GM19099 (cell line): ENCODE results near the gene VSIG10L.

Source experiments
- POLR2A ChIP-seq: IDR thresholded peaks from 3 replicates; pipeline ENCODE4 v1.6.1; 2011; ENCODE audit warnings: low read depth; ENCODE audit not compliant: insufficient read length; ENCODE audit errors: extremely low read depth

Gene VSIG10L

DNA sequence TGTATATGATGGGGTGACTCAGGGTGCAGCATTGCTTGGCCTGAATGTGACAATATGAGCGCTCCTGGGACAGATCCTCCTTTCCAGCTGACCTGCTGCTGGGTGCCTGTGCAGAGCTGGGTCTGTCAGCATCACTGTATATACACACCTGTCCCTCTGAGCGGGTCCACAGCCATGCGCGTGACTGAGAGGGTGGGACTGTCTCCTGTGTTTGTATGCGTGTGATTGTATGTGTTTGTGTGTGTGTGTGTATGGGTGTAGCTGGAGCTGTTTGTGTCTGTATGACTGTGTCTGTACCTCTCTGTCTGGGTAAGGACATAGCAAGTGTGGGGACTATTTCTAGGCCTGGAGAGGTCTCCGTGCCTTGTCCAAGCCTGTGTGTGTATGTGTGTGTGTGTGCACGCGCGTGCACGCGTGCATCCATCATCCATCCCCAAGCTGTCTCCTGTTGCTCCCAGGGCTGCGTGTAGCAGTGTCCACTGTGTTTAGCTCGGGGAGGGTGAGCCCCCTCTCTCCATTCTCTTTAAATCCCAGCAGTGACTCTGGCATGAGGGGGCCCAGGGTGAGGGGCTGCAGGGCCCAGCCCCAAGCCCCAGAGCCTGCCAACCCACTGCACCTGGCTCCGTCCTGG is 22.2 kb downstream of the VSIG10L start:
- no peak for TF ChIP-seq POLR2A

DNA sequence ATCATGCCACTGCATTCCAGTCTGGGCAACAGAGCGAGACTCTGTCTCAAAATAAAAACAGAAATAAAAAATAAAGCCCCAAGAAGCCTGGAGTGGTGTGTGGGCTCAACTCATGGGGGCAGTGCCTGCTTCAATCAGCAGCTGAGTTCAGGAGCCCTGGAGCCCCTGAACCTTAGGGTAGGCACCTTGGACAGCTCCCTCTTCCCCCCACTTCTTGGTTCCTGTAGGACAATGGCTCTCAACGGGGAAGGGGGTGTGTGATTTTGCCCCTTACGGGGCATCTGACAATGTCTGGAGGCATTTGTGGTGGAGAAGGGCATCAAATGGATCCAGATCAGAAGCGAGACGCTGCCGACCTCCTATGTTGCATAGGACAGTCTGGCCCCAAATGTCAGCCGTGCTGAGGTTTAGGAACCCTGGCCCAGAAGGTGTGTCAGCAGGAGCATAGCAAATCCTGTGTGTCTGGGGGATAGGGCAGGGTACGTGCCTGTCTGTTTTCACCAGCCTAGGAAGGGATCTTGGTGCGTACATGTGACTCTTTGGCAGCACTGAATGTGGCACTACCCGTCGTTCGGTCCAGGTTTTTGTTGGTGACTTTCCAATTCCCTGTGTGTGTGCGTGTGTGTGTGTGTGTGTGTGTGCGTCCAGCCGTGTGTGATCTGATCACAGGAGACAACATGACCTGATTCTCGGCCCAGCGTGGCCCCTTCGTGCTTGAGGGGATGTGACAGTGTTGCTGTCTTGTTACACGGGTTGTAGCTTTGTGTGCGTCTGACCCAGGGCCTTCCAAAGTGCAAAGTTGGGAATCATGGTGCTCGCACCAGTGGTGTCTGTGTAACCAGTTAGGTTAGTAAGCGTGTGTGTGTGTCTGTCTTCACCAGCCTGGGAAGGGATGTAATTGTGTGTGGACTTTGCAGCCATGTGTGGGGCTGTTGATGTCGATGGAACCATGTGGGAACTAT is 23.0 kb downstream of the VSIG10L start:
- no peak for TF ChIP-seq POLR2A

DNA sequence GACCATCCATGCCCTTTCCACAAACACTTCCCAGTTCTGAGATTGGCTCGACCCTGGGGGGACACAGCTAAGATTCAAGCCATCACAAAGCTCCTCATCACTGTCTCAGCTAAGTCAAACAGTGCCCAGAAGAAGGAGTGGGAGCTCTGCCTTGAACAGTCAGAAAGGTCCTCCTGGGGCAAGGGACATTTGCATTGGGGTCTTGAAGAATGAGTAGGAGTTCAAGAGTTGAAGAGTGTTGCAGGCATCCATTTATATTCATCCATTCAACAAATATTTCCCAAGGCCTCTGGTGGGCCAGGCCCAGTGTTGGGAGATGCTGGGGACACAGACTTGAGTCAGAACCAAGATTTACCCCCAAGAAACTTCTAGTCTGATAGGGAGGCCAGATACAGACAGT is 24.0 kb downstream of the VSIG10L start:
- no peak for TF ChIP-seq POLR2A

DNA sequence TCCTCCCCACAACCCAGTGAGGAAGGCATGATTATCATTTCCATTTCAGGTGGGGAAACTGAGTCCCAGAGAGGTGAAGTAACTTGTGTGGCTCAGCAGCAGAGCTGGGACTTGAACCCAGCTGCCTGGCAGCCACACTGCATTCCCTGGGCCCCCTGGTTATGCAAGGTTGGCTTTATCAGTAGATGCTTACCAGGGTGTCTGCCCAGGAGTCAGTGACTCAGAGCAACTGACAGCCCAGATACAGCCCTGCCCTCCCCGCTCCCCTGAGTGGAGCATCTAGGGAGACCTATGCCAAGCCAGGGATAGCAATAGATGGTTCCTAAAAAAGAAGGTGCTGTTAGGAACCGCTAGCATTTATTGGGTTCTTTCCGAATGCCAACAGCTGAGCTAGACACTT is 24.6 kb downstream of the VSIG10L start:
- TF ChIP-seq POLR2A = no peak

DNA sequence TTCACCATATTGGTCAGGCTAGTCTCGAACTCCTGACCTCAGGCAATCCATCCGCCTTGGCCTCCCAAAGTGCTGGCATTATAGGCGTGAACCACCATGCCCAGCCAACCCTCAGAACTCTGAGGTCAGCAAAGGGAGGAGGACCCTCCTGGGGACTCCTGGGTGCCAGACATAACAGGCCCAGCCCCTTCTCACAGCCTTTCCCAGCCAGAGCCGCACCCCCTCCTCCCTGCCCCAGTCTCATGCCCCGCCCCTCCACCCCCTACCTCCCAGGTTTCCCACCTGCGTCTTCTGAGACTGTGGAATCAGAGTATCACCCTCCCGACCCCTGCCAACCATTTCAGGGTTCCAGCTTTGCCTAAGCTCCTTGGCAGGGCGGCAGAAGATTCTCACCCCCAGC is 25.3 kb downstream of the VSIG10L start:
- no peak for TF ChIP-seq POLR2A

DNA sequence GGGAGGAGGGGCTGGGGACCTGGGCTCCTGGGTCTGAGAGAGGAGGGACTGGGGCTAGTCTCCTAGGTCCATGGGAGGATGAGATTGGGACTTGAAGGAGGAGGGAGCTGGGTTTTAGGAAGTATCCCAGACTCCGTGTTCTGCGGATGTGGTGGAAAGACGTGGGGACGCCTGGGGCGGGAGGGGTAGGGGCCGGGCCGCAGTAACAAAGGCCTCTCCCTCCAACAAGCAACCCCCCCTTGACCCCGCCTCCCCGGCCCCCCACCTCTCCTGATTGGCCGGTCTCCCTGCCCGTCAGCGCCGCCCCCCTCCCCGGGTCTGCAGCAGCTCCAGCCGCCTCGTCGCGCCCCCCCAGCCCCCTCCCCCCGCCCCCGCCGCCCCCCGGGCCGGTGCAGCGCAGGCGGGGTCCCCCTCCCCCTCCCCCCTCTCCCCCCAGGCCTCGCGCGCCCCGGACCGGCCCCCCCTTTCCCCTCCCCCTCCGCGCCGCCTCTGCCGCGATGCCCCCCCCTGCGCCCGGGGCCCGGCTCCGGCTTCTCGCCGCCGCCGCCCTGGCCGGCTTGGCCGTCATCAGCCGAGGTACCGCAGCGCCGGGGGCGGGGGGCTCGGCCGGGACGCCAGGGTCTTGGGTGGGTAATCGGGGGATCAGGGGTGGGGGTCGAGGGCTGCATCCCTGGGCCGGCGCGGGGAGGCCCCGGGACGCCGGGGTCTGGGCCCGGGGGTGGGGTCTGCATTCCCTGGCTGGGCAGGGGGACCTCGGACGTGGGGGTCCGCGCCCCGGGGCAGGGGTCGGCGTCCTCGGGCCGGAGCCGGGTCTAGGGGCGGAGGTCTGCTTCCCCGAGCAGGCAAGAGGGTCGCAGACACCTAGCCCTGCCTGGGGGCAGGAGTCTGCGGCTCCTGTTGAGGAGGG is 30.3 kb downstream of the VSIG10L start, which contains the start of gene IGLON5:
Gene IGLON5, plus strand, starts transcription at position 294 of the 907 bp plus-strand sequence. Its CDS starts 204 bp downstream, at position 498.
- no peak for TF ChIP-seq POLR2A

DNA sequence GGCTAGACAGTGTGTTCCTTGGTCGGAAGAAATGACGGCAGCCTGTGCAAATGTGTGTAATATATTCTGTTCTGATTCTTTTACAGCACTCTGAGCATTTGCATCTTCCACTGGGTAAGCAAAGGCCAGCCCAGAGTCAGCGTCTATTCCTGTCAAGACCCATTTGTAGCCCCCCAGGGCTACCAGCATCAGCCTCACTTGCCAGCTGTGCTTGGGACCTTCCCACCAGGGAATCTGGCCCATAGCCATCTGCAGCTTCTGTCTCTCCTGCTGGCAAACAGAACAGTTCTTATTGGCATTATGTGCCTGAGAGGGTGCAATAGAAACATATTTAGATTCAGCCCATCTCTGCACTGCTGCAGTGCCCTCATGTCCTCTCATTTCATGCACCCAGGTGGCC is 36.5 kb downstream of the VSIG10L start:
- TF ChIP-seq POLR2A = no peak

DNA sequence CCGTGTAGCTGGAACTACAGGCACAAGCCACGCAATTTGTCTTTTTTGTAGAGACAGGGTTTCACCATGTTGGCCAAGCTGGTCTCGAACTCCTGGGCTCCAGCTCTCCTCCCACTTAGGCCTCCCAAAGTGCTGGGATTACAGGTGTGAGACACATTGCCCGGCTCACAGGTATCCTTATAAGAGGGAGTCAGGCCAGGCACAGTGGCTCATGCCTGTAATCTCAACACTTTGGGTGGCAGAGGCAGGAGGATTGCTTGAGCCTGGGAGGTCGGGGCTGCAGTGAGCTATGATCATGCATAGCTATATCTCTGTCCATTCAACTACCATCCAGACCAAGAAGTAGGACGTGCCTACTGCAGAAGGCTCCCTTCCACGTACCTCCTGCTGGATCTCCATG is 40.7 kb downstream of the VSIG10L start:
- TF ChIP-seq POLR2A = no peak

DNA sequence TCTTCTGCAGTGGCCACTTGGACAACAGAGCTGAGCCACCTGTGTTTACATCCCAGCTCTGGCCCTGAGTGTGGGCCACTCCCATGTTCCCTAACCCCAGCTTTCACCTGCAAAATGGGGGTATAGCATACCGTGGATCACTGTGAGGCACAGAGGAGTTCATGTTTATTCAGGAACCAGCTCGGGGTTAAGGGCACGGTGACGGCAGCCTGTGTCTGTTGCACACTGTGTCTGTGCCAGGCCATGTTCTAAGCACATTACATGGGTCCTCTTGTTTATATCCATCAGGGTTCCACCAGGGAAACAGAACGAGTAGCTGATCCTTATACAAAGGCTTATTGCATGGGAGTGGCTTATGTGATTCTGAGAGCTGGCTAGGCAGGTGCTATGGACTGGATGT is 44.5 kb downstream of the VSIG10L start:
- no peak for TF ChIP-seq POLR2A

DNA sequence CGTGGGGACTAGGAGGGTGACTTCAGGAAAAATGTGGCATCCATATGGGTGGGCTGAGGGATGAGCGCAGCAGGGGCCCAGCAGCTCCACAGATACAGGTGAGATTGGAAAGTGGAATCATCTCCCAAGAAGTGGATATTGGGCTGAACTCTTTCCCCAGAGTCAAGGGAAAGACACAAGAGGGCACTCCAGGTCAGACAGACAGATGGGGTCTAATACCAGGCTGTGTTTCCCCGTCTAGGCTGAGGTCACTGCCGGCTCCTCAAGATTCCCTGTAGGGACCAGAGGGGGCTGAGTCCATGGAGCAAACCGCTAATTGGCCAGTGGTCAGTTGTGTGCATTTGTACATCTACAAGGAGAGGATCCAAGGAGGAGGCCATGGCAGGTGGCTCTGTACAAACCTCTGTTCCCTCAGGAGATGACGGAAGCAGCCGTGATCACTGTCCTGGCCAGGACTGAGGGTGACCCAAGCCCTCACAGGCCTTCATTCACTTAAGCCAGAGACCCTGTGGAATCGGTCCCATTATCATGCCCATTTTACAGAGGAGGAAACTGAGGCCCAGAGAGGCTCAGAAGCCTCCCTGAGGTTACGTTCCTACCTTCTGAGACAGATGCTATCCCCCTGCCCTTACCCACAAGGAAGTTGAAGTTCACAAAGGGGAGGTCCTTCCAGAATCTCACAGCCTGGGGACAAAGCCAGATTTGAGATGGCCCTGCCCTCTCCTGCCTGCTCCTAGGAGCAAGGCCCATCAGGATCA is 45.4 kb downstream of the VSIG10L start:
- no peak for TF ChIP-seq POLR2A

DNA sequence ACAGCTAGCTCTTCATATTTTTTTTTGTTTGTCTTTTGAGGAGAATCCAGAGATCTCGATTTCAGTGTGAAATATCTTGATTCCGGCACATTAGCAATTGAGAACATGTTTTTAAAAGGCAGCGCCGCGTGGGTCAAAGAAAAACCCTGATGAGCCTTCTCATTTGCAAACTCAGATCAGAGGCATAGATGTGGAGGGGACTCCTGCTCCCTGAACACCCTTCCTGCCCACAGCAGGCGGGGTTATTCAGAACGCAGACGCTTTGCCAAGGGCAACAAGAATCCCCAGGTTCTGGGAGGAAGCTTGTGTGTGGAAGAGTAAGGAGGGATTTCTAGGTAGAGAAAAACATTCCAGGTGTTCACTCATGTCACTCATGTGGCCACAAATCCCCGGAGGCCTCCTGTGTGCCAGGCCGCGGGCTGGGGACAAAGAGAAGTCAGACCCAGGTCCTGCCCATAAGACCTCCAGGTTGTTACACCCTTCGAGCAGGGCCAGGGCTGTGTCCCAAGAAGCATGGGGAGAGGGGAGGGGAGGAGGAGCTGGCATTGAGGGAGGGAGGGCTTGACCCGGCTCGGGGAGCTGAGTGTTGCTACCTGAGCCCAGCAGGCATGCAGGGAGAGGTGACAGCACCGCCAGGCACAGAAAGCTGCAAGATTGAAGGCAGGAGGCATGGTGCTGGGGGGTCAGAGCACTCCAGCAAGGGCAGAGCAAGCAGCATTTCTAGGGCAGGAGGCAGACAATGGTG is 46.4 kb downstream of the VSIG10L start:
- TF ChIP-seq POLR2A = no peak

DNA sequence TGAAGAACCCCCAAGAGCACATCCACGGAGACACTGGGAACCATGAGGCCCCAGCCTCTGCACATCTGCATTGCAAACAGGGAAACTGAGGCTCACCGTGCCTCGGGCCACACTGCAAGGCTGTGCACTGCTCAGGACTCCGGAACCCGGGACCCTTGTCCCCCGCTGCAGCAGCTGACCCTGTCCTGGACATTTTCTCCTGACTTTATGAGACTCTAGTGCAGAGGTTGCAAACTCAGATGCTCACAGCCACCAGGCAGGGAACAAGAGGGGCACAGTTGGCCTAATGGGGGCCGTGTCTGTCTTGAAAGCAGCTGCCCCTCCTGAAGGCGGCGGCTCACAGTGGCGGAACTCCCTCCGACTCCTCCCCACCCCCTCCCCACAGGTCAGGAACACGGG is 47.0 kb downstream of the VSIG10L start:
- TF ChIP-seq POLR2A = no peak

DNA sequence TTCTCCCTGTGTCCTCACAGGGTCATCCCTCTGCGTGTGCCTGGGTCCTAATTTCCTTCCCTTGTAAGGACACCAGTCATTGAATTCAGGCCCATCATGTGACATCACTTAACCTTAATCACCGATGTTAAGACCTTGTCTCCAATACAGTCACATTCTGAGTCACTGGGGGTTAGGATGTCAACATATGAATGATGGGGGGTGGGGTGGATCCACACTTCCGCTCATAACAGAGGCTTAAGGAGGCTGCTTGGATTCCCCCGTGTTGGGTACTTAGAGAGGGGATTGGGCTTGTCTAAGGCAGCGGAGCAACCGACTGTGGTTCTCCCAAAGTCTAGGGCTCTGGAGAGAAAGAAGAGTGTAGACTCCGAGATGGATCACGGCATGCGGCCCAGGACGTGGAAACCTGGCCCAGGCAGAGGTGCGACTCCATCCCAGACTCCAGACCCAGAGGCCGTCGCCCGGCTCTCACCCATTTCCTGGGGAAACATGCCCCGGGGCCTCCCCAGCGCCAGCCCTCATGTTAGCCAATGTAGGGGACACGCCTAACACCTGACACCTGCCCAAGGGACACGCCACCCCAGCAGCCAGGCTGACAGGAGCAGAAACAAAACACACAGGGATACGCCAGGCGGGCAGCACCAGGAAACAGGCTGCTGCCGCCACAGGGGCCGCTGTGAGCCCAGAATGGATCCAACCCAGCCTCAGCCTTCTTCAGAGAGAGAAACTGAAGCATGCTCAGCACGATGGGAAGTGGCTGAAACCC is 47.5 kb downstream of the VSIG10L start:
- no peak for TF ChIP-seq POLR2A
